Left ventricle myocardium inferior (tissue), 1 donor: Measurements from ENCODE around the gene CNOT10. TPM values are rescaled to one million over a fixed set of nuclear protein-coding genes. Genes with fewer than 3 reads are reported as not detected.
"Not testable (repeated sequence)": the region's sequence is repeated elsewhere in the genome, so short reads cannot be mapped to it uniquely, and the experiment has no call there.

ENCODE experiments used
- DNase-seq: peaks from one replicate; pipeline ENCODE4 v3.0.0-alpha.2; 2020
- H3K27ac ChIP-seq: fragments of 200-600 bp; replicated peaks from 2 replicates; pipeline ENCODE4 v1.8.0; 2021
- H3K27me3 ChIP-seq: fragments of 200-600 bp; 2 replicates; pipeline ENCODE4 v1.8.0; 2021; ENCODE audit warnings: low read depth
- H3K36me3 ChIP-seq: fragments of 200-600 bp; 2 replicates; pipeline ENCODE4 v1.8.0; 2021
- H3K4me1 ChIP-seq: fragments of 200-600 bp; 2 replicates; pipeline ENCODE4 v1.8.0; 2021
- H3K4me3 ChIP-seq: fragments of 200-600 bp; 2 replicates; pipeline ENCODE4 v1.8.0; 2021; ENCODE audit warnings: mild to moderate bottlenecking, moderate library complexity
- H3K9me3 ChIP-seq: fragments of 200-600 bp; replicated peaks from 2 replicates; pipeline ENCODE4 v1.8.0; 2021
- CTCF ChIP-seq: fragments of 200-600 bp; IDR thresholded peaks from 2 replicates; pipeline ENCODE4 v1.8.0; 2021; ENCODE audit warnings: antibody characterized with exemption, mild to moderate bottlenecking, borderline replicate concordance
- intact Hi-C: fragments of 100-400 bp; cut with micrococcal nuclease; formaldehyde crosslinking; loops from one replicate; pipeline ENCODE4 v1.11.0; 2022
- total RNA-seq: library from RNA; stranded (reverse); fragmentation: NEBNext Ultra II Directional; extraction: Animal tissue kit (Norgen Biotek cat#: 25700); gene quantifications from one replicate; pipeline ENCODE4 v1.2.1, GENCODE V29; 2021
- donor health status: DM: no; HTN: yes; CAD: no; lungs with severe emphysema.

Gene CNOT10
- total RNA-seq, 1 donor from 2014 or later: 14.6 TPM

- intact Hi-C loops: no loop called here
- H3K4me3 ChIP-seq: no peak overlapping the region
Measured at GRCh38 chr3:32644380-32644779, 40.6 kb upstream of the CNOT10 start.

DNA sequence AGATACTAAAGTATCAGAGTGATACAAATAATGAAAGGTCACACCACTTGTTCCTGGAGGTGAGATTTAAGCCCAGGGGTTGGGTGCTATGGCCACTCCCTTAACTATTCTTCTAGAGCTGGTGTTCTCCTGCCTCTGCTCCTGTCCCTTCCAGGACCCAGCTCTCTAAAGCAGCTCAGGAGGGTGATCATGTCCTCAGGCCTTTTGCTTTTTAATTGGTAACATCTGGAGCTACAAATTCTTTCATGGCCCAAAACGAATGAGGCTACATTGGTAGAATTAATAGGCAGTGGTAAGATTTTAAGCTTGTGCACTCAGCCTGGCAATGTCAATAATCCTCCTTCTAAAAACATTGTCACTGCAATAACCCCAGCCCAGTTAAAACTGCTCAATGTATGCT is 38.2 kb upstream of the CNOT10 start:
- Histone ChIP-seq H3K4me3 (no peak overlapping the region), H3K9me3 (no peaks in the 10 kb centered on the region), H3K27ac (no peak overlapping the region), H3K27me3 (no peaks in the 10 kb centered on the region), H3K36me3 (no peaks in the 10 kb centered on the region), H3K4me1 (no peaks in the 10 kb centered on the region)
- no peak for TF ChIP-seq CTCF
- intact Hi-C loops: no loop called here
- DNase-seq: no peak

More at GRCh38 chr3:32644380-32644779, 40.6 kb upstream of the CNOT10 start:
- Histone ChIP-seq H3K27me3 (no peaks in the 10 kb centered on the region), H3K27ac (no peak overlapping the region), H3K9me3 (no peaks in the 10 kb centered on the region), H3K4me1 (no peaks in the 10 kb centered on the region), H3K36me3 (no peaks in the 10 kb centered on the region)
- TF ChIP-seq CTCF: no peak
- no peak for DNase-seq

GRCh38 chr3:32652337-32653100 is 32.5 kb upstream of the CNOT10 start:
- H3K36me3 ChIP-seq, H3K9me3 ChIP-seq, H3K27ac ChIP-seq, intact Hi-C loops, DNase-seq, H3K4me1 ChIP-seq, H3K27me3 ChIP-seq, H3K4me3 ChIP-seq: not testable (repeated sequence)

GRCh38 chr3:32655167-32655566 is 29.8 kb upstream of the CNOT10 start:
- H3K27me3 ChIP-seq: no peaks in the 10 kb centered on the region
- H3K27ac ChIP-seq: no peak overlapping the region
- H3K4me1 ChIP-seq: no peaks in the 10 kb centered on the region
- no peak for DNase-seq
- no peak for TF ChIP-seq CTCF
- H3K4me3 ChIP-seq: no peak overlapping the region
- no peaks in the 10 kb centered on the region for H3K9me3 ChIP-seq
- H3K36me3 ChIP-seq: no peaks in the 10 kb centered on the region
- intact Hi-C loops: loop anchor here (5.0 kb wide), 1 partner anchor 138 kb away; no protein-coding TSS in a partner anchor

GRCh38 chr3:32660634-32661033 is 24.4 kb upstream of the CNOT10 start:
- H3K4me3 ChIP-seq: no peak overlapping the region
- no peaks in the 10 kb centered on the region for H3K36me3 ChIP-seq
- H3K9me3 ChIP-seq: no peaks in the 10 kb centered on the region
- H3K27ac ChIP-seq: no peak overlapping the region
- no peak for TF ChIP-seq CTCF
- no peaks in the 10 kb centered on the region for H3K27me3 ChIP-seq
- no peak for DNase-seq
- no peaks in the 10 kb centered on the region for H3K4me1 ChIP-seq
- intact Hi-C loops: no loop called here

DNA sequence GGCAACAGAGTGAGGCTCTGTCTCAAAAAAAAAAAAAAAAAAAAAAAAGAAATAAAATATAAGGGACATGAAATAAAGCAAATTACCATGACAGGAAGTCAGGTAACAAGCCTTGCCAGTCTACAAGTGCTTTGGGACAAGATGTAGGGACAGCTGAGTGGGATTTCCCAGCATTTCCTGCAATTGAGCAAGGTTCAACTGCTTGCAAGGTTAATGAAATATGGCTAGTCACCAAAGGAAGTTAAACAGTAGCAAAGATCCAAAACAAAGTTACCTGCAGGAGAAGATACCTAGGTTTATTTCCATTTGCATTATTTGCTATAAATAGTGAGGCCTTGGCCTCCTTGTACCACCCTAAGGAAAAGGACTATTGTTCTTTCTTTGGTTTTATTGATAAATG is 22.3 kb upstream of the CNOT10 start:
- H3K36me3 ChIP-seq: no peaks in the 10 kb centered on the region
- intact Hi-C loops: no loop called here
- H3K27me3 ChIP-seq: no peaks in the 10 kb centered on the region
- no peak for TF ChIP-seq CTCF
- DNase-seq: no peak
- no peak overlapping the region for H3K27ac ChIP-seq
- H3K4me3 ChIP-seq: no peak overlapping the region
- no peaks in the 10 kb centered on the region for H3K9me3 ChIP-seq
- no peaks in the 10 kb centered on the region for H3K4me1 ChIP-seq
